A549 treated with AZD9567 at 1 μM for 4 hours (cell line): Measurements from ENCODE around the gene PTGES. TPM values are rescaled to one million over a fixed set of nuclear protein-coding genes. Genes with fewer than 3 reads are reported as not detected.

ENCODE experiments used
- total RNA-seq: library from RNA; stranded (reverse); fragments of 200-300 nt; extraction: Qiagen RNA extraction; gene quantifications from 5 replicates; pipeline ENCODE4 v1.2.3, GENCODE V29; 2022; ENCODE audit not compliant: insufficient read depth

PTGES gene, protein sequence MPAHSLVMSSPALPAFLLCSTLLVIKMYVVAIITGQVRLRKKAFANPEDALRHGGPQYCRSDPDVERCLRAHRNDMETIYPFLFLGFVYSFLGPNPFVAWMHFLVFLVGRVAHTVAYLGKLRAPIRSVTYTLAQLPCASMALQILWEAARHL
- total RNA-seq: 132 to 150 TPM (median 135 TPM) in 5 replicates

DNA sequence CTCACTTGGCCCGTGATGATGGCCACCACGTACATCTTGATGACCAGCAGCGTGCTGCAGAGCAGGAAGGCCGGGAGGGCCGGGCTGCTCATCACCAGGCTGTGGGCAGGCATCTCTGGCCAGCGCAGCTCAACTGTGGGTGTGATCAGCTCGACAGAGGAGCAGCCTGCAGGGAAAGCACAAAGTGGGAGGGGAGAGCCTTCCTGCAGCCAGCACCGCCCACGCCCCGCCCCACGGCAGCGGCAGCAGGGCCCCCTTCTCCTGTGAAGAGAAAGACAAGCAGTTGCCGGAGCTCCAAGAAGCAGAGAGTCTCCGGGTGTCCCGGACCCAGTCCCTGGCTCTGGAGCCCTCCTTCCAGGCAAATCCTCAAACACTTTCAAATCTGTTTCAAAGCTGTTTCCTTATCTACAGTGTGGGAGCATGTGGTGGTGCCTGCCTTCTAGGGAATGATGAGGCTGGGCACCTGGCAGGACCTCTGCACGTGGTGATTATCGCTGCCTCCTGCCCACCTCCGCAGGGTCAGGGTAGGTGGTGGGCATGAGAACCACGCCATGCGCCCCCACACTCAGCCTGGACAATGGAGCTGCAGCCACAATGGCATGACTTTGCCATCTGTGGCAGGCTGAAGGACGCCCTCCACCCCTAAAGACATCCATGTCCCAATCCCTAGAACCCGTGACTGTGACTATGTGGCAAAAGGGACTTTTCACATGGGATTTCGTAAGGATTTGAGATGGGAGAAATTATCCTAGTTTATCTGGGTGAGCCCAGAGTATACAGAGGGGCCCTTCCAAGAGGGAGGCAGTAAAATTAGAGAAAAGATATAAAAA lies at the start of gene PTGES:
Gene PTGES (minus strand): TSS at position 143 of the 830 bp plus-strand sequence. CDS start 30 bp downstream, at position 113.

Other genes starting within 250 kb of the PTGES start
- 0.10 to 0.15 TPM in 2 of 5 replicates, not detected in the others for gene C9orf50, start 131.9 kb downstream of the PTGES start, total RNA-seq
- 93.1 to 112 TPM (median 95.2 TPM) in 5 replicates for gene NTMT1, start 126.9 kb downstream of the PTGES start, total RNA-seq
- 20.6 to 26.7 TPM (median 26.5 TPM) in 5 replicates for gene ASB6, start 110.9 kb downstream of the PTGES start, total RNA-seq
- 3.3 to 8.7 TPM (median 7.6 TPM) in 5 replicates for gene PRRX2, start 87.4 kb downstream of the PTGES start, total RNA-seq
- 21.4 to 28.2 TPM (median 25.6 TPM) in 5 replicates for gene TOR1B, start 50.1 kb upstream of the PTGES start, total RNA-seq
- gene TOR1A, start 71.1 kb upstream of the PTGES start, total RNA-seq: 58.8 to 68.0 TPM (median 64.2 TPM) in 5 replicates
- gene C9orf78, start 82.2 kb upstream of the PTGES start, total RNA-seq: 48.4 to 53.9 TPM (median 51.9 TPM) in 5 replicates
- 2.2 to 7.3 TPM (median 6.9 TPM) in 5 replicates for gene USP20, start 82.4 kb upstream of the PTGES start, total RNA-seq